ENCODE results near the gene ANK2. TPM values are rescaled to one million over a fixed set of nuclear protein-coding genes. Genes with fewer than 3 reads are reported as not detected.

Gene ANK2
- total RNA-seq, 2 donors from 2014 or later = 9.9 to 11.5 TPM

DNA sequence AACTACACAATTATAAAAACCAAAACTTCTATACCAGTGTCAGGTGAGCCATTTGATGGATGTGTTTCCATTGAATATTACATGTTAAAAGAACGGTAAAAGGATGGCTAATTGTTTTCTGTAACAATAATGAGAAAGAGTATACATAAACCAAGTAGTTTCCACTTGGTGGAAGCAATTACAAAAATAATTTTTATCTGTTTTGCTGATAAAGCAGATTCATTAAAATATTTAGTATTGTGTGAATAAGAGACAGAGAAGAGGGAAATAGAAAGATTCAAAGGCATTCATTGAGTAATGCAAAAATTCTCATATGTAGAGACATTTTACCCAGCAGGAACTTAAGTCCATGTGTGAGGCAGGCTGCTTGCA lies 95.7 kb downstream of the ANK2 start:
- no peak overlapping the region for H3K27ac ChIP-seq
- intact Hi-C loops (cut with DNase I) = no loop called here
- TF ChIP-seq POLR2A (IDR thresholded peaks at IDR 0.05) = no peak
- TF ChIP-seq, protein P1, sequence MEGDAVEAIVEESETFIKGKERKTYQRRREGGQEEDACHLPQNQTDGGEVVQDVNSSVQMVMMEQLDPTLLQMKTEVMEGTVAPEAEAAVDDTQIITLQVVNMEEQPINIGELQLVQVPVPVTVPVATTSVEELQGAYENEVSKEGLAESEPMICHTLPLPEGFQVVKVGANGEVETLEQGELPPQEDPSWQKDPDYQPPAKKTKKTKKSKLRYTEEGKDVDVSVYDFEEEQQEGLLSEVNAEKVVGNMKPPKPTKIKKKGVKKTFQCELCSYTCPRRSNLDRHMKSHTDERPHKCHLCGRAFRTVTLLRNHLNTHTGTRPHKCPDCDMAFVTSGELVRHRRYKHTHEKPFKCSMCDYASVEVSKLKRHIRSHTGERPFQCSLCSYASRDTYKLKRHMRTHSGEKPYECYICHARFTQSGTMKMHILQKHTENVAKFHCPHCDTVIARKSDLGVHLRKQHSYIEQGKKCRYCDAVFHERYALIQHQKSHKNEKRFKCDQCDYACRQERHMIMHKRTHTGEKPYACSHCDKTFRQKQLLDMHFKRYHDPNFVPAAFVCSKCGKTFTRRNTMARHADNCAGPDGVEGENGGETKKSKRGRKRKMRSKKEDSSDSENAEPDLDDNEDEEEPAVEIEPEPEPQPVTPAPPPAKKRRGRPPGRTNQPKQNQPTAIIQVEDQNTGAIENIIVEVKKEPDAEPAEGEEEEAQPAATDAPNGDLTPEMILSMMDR (IDR thresholded peaks at IDR 0.05) = no peak
- no peak for ATAC-seq
- H3K9me3 ChIP-seq = no peaks in the 10 kb centered on the region
- DNase-seq = no peak
- peaks cover 39% of the 10 kb centered on the region for H3K4me1 ChIP-seq
- H3K4me3 ChIP-seq = no peak overlapping the region
- no peaks in the 10 kb centered on the region for H3K27me3 ChIP-seq
- H3K36me3 ChIP-seq (replicated peaks in 1 of 2; ENCODE audit: insufficient read depth in 1 of 2, low read depth in 2 of 2) = no peaks in the 10 kb centered on the region
- WGBS, 2 donors = 73 to 85% methylated on average over 1 of the region's 1 CpG

DNA sequence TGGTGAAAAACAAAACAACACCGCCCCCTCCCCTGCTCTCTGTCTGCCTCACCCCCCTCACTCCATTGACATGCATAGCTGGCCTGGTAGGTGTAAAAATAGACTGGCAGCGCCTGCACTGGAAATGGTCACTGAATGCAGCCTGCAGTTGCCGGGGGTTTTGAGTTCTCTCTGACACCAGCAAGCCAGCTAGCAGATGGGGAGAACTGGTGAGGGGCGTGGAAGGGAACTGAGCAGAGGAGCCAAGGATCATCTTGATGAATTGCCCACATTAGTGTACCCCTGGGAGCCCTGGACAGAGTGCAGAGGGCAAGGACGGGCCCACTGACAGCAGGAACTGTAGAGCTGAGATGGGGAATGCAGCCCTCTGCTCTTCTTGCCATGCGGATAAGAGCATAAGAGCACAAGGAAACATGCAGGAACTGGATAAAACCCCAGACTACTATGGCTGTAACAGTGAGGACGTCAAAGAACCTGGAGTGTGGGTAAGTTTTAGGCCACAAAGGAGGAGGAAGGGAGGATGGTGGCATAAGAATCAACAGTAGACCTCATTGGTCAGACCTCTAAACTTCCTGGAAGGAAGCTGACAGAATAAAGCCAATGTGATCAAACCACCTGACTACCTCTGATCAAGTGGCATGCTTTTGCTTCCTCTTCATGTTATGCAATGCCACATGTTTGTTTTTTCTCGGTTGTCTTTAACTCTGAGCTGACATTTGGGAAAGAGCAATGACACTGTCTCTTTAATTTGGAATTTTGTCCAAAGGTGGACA lies 96.3 kb downstream of the ANK2 start:
- TF ChIP-seq, protein P1 (IDR thresholded peaks at IDR 0.05) = no peak
- no peak for TF ChIP-seq POLR2A (IDR thresholded peaks at IDR 0.05)
- WGBS, 2 donors = 65 to 72% methylated on average over 8 of the region's 8 CpGs
- Histone ChIP-seq H3K27me3 (no peaks in the 10 kb centered on the region), H3K4me1 (peaks cover 39% of the 10 kb centered on the region), H3K36me3 (replicated peaks in 1 of 2; ENCODE audit: insufficient read depth in 1 of 2, low read depth in 2 of 2) (no peaks in the 10 kb centered on the region), H3K27ac (peak overlapping the region in 1 of 4 donors; percentile 84), H3K9me3 (no peaks in the 10 kb centered on the region), H3K4me3 (no peak overlapping the region)
- intact Hi-C loops (cut with DNase I) = no loop called here
- ATAC-seq (peak; percentile 47), DNase-seq (peak in 1 of 4 donors; percentile 20)

DNA sequence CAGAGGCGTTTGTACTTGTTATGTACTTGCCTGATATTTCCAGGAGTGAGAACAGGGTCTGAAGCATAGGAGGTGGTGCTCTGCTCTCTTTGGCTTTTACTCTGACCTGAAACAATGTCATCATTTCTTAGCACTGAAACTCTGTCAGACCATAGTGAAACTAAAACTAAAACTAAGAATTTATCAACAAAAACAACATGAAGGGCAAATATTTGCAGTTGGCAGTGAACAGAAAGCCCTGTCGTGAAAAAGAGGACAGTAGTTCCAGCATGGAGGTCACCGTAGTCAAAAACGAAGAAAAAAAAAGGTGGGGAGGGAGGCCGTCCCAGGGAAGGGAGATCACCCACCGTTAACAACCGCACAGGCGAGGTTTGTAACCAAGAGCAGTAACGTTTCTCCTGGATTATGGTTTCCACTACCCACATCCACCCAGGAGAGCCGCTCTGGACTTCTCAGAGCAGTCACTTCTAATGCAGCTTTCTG lies 97.5 kb downstream of the ANK2 start:
- Histone ChIP-seq H3K9me3 (no peaks in the 10 kb centered on the region), H3K4me3 (no peak overlapping the region), H3K36me3 (replicated peaks in 1 of 2; ENCODE audit: insufficient read depth in 1 of 2, low read depth in 2 of 2) (no peaks in the 10 kb centered on the region), H3K27ac (peak overlapping the region; percentile 75 to 91 (median 82)), H3K4me1 (peaks cover 29% of the 10 kb centered on the region), H3K27me3 (no peaks in the 10 kb centered on the region)
- DNase-seq (peak in 3 of 4 donors; percentile 16 to 39 (median 22)), ATAC-seq (peak; percentile 69)
- peak in 1 of 3 donors; percentile 21 for TF ChIP-seq POLR2A (IDR thresholded peaks at IDR 0.05)
- TF ChIP-seq, protein P1 (IDR thresholded peaks at IDR 0.05) = no peak
- WGBS, 2 donors = 23 to 29% methylated on average over 10 of the region's 10 CpGs
- intact Hi-C loops (cut with DNase I) = no loop called here

DNA sequence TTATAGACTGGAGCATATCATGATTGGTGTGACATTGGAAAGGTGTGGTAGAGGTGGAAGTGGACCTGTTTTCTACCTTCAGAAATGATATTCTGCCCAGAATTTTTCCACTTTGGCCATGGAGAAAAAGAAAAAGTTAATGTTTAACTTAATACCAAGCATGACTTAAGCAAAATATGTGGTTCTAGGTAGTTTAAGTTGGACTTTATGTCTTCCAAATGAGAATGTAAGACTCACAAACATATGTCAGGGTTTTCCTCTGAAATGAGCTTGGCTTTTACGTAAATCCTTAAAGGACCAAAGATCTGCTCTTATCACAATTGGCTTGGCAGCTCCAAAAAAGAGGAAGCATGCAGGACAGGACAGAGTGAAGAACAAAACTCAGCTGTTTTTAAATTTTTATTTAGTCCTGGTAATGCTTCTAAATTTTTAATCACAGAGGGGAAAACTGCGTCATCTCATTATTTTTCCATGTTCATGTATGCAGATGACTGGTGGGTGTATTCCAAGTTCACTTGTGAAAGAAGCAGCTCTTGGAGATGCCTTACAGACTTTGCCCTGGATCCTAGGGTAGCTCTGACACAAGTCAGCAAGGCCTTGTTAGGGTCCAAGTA lies 98.2 kb downstream of the ANK2 start:
- ATAC-seq = peak; percentile 75
- no peak for DNase-seq
- 13 to 18% methylated on average over 2 of the region's 2 CpGs for WGBS, 2 donors
- H3K9me3 ChIP-seq = no peaks in the 10 kb centered on the region
- H3K27me3 ChIP-seq = no peaks in the 10 kb centered on the region
- TF ChIP-seq, protein P1 (IDR thresholded peaks at IDR 0.05) = no peak
- TF ChIP-seq POLR2A (IDR thresholded peaks at IDR 0.05) = no peak
- peak overlapping the region; percentile 75 to 91 (median 82) for H3K27ac ChIP-seq
- intact Hi-C loops (cut with DNase I) = no loop called here
- H3K4me1 ChIP-seq = peaks cover 22% of the 10 kb centered on the region
- no peaks in the 10 kb centered on the region for H3K36me3 ChIP-seq (replicated peaks in 1 of 2; ENCODE audit: insufficient read depth in 1 of 2, low read depth in 2 of 2)
- no peak overlapping the region for H3K4me3 ChIP-seq
